CD4-positive, alpha-beta T cell treated with Interleukin-10 for 1 hour (primary cell): ENCODE data around the gene NPR1.
A peak's percentile ranks its signal among the peaks of the same experiment; 100 is the strongest.
"Not testable (repeated sequence)": the region's sequence is repeated elsewhere in the genome, so short reads cannot be mapped to it uniquely, and the experiment has no call there.

Experiments used
- DNase-seq: peaks from one replicate; pipeline ENCODE4 v3.0.0-alpha.2; 2020

The NPR1 gene

GRCh38 chr1:153651771-153652170 lies 26.7 kb upstream of the NPR1 start:
- DNase-seq, result no peak

GRCh38 chr1:153652805-153653500 lies 25.5 kb upstream of the NPR1 start:
- no peak for DNase-seq

- no peak for DNase-seq
Measured at GRCh38 chr1:153655333-153655732, 23.2 kb upstream of the NPR1 start.

- DNase-seq, result peak; percentile 92
Measured at GRCh38 chr1:153658400-153659174, 19.9 kb upstream of the NPR1 start, which contains the start of gene SNAPIN. Gene SNAPIN (plus strand): TSS chr1:153658703. CDS start chr1:153658744, 41 bp downstream.

- DNase-seq, result no peak
Measured at GRCh38 chr1:153659175-153659534, 19.3 kb upstream of the NPR1 start.

GRCh38 chr1:153659656-153660055 lies 18.8 kb upstream of the NPR1 start:
- DNase-seq, result no peak

GRCh38 chr1:153661111-153661708 lies 17.3 kb upstream of the NPR1 start:
- DNase-seq, result no peak

- DNase-seq, result no peak
Measured at GRCh38 chr1:153662269-153662668, 16.2 kb upstream of the NPR1 start.

GRCh38 chr1:153663211-153663610 lies 15.3 kb upstream of the NPR1 start:
- no peak for DNase-seq

- no peak for DNase-seq
Measured at GRCh38 chr1:153667439-153667838, 11.0 kb upstream of the NPR1 start.

GRCh38 chr1:153668672-153669071 lies 9.8 kb upstream of the NPR1 start:
- not testable (repeated sequence) for DNase-seq

GRCh38 chr1:153669606-153670005 lies 8.9 kb upstream of the NPR1 start:
- no peak for DNase-seq

GRCh38 chr1:153670257-153670858 lies 8.1 kb upstream of the NPR1 start:
- no peak for DNase-seq

GRCh38 chr1:153670859-153671627 lies 7.4 kb upstream of the NPR1 start, which contains the start of gene ILF2:
Gene ILF2 (minus strand): TSS chr1:153670993. CDS start chr1:153670922, 71 bp downstream.
- peak; percentile 99 for DNase-seq

GRCh38 chr1:153671628-153672353 lies 6.7 kb upstream of the NPR1 start:
- DNase-seq, result peak; percentile 65

- no peak for DNase-seq
Measured at GRCh38 chr1:153673511-153673910, 5.0 kb upstream of the NPR1 start.

GRCh38 chr1:153677718-153678518 lies 570 bp upstream of the NPR1 start:
- peak; percentile 59 for DNase-seq

GRCh38 chr1:153679337-153680119 lies 1.0 kb downstream of the NPR1 start:
- DNase-seq, result no peak

GRCh38 chr1:153680120-153680403 lies 1.6 kb downstream of the NPR1 start:
- DNase-seq, result no peak

GRCh38 chr1:153682730-153683129 lies 4.2 kb downstream of the NPR1 start:
- no peak for DNase-seq
